Psoas muscle (tissue), 8 donors: Measurements from ENCODE around the gene WWOX. TPM values are rescaled to one million over a fixed set of nuclear protein-coding genes. Genes with fewer than 3 reads are reported as not detected.

ENCODE experiments used
- ATAC-seq, 4 donors: fragments of 200-7000 bp; cut with Tn5 transposase; one replicate each; pipeline ENCODE4 v1.9.1; 2020; ENCODE audit warnings: moderate library complexity in 3 of 4, mild to moderate bottlenecking in 2 of 4
- DNase-seq, 2 donors: peaks; one replicate each; pipeline ENCODE4 v3.0.0-alpha.2; 2020
- H3K27ac ChIP-seq: fragments of 200-600 bp; one replicate; pipeline ENCODE4 v1.8.0; 2022
- H3K27me3 ChIP-seq, 3 donors: fragments of 200-600 bp in 1 of 3; one replicate each; pipeline versions ENCODE4 v1.6.1 to v1.8.0; 2013 to 2022; ENCODE audit warnings: low read length in 2 of 3, mild to moderate bottlenecking in 2 of 3, moderate library complexity in 1 of 3; ENCODE audit not compliant: insufficient read depth in 3 of 3
- H3K36me3 ChIP-seq, 2 donors: fragments of 200-600 bp in 1 of 2; one replicate each; pipeline versions ENCODE4 v1.6.1 to v1.8.0; 2013 to 2022; ENCODE audit warnings: low read depth in 1 of 2, mild to moderate bottlenecking in 1 of 2, moderate library complexity in 1 of 2; ENCODE audit not compliant: insufficient read depth in 1 of 2
- H3K4me1 ChIP-seq: fragments of 200-600 bp; one replicate; pipeline ENCODE4 v1.8.0; 2022
- H3K4me3 ChIP-seq: fragments of 200-600 bp; one replicate; pipeline ENCODE4 v1.8.0; 2022; ENCODE audit warnings: mild to moderate bottlenecking
- H3K9me3 ChIP-seq: fragments of 200-600 bp; one replicate; pipeline ENCODE4 v1.8.0; 2022
- WGBS, 3 donors: extraction: QIAGEN DNeasy Blood & Tissue Kit; methylation state at CpG; one replicate each; pipeline versions ENCODE4 v1.1.6 to v1.1.7; 2013; 5-methylcytosine and 5-hydroxymethylcytosine counted together
- intact Hi-C, 2 donors: fragments of 100-400 bp; cut with DNase I; formaldehyde crosslinking; loops; one replicate each; pipeline versions ENCODE4 v1.11.0 to v1.14.2; 2022
- polyA plus RNA-seq, 3 donors: library from polyadenylated mRNA; stranded (reverse); fragments of 200-250 nt; gene quantifications; one replicate each; pipeline ENCODE4 v1.2.3, GENCODE V29; 2013
- total RNA-seq, 4 donors: library from RNA; stranded (reverse); fragmentation: NEBNext Ultra II Directional in 2 of 4; extraction: Animal tissue kit (Norgen Biotek cat#: 25700) in 2 of 4; gene quantifications; one replicate each; pipeline versions ENCODE4 v1.2.1 to v1.2.4, GENCODE V29; 2021 to 2023
- TF ChIP-seq, protein P1 (sequence below): fragments of 200-600 bp; IDR thresholded peaks from one replicate; pipeline ENCODE4 v1.8.0; 2022; ENCODE audit warnings: antibody characterized with exemption
- donor health status: healthy with polysubstance abuse.
- donor health status: DM: no; HTN: no; CAD: no; lungs with moderate emphysema.
- donor health status: Bipolar disorder and iron deficiency.
- donor health status: healthy.
- donor health status: DM: yes; HTN: yes; CAD: no.
- donor health status: DM: no; HTN: no; CAD: no.
- donor health status: DM: no; HTN: no; CAD: no.
- donor health status: DM: yes; HTN: yes; CAD: no.

The WWOX gene
- total and polyA plus RNA-seq, 7 donors = 3.1 to 6.6 (median 5.0) TPM

DNA sequence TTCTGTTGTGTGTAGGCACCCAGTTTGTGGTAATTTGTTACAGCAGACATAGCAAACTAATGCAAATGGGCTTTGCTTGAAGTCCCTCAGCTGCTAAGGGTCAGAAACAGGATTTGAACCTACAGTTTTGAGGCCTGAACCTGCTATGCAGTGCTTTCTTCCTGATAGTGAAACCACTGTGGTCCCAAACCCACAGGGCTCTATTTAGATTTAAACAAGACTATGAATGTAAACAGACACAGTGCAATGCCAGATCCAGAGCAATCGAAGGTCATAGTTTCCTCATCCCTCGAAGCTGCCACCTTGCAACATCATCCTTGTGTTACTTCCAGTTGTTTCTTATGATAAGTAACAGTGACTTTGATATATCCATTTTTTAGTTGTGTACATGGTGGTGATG is 630.2 kb downstream of the WWOX start:
- ATAC-seq (no peak), DNase-seq (no peak)
- H3K36me3 ChIP-seq = no peaks in the 10 kb centered on the region
- intact Hi-C loops = no loop called here
- WGBS, 3 donors = 64 to 78% (median 69%) methylated on average over 2 of the region's 2 CpGs
- no peak overlapping the region for H3K4me3 ChIP-seq
- no peak overlapping the region for H3K27ac ChIP-seq
- H3K9me3 ChIP-seq = no peaks in the 10 kb centered on the region
- no peaks in the 10 kb centered on the region for H3K4me1 ChIP-seq
- TF ChIP-seq, protein P1, sequence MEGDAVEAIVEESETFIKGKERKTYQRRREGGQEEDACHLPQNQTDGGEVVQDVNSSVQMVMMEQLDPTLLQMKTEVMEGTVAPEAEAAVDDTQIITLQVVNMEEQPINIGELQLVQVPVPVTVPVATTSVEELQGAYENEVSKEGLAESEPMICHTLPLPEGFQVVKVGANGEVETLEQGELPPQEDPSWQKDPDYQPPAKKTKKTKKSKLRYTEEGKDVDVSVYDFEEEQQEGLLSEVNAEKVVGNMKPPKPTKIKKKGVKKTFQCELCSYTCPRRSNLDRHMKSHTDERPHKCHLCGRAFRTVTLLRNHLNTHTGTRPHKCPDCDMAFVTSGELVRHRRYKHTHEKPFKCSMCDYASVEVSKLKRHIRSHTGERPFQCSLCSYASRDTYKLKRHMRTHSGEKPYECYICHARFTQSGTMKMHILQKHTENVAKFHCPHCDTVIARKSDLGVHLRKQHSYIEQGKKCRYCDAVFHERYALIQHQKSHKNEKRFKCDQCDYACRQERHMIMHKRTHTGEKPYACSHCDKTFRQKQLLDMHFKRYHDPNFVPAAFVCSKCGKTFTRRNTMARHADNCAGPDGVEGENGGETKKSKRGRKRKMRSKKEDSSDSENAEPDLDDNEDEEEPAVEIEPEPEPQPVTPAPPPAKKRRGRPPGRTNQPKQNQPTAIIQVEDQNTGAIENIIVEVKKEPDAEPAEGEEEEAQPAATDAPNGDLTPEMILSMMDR = no peak
- H3K27me3 ChIP-seq = no peaks in the 10 kb centered on the region

DNA sequence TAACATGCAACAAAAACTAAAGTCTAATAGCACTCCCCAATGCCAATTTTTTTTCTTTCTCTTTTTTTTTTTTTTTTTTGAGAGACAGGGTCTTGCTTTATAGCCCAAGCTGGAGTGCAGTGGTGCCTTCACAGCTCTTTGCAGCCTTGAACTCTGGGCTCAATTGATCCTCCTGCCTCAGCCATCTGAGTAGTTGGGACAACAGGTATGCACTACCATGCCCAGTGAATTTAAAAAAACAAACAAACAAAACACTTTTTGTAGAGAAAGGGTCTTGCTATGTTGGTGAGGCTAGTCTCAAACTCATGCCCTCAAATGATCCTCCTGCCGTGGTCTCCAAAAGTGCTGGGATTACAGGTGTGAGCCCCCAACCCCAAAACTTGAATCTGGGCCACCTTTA is 632.3 kb downstream of the WWOX start:
- H3K36me3 ChIP-seq = no peaks in the 10 kb centered on the region

GRCh38 chr16:78732696-78733095 is 633.2 kb downstream of the WWOX start:
- no peaks in the 10 kb centered on the region for H3K4me1 ChIP-seq

More for the DNA sequence above, 632.3 kb downstream of the WWOX start:
- ATAC-seq = no peak
- Histone ChIP-seq H3K4me1 (no peaks in the 10 kb centered on the region), H3K4me3 (no peak overlapping the region), H3K9me3 (no peaks in the 10 kb centered on the region), H3K27ac (no peak overlapping the region), H3K27me3 (no peaks in the 10 kb centered on the region)
- no peak for DNase-seq
- TF ChIP-seq, protein P1 = no peak
- intact Hi-C loops = no loop called here
- 84 to 100% (median 96%) methylated on average over 1 of the region's 1 CpG for WGBS, 3 donors

GRCh38 chr16:78735337-78735736 is 635.9 kb downstream of the WWOX start:
- Histone ChIP-seq H3K27me3 (no peaks in the 10 kb centered on the region), H3K9me3 (no peaks in the 10 kb centered on the region), H3K36me3 (no peaks in the 10 kb centered on the region), H3K4me3 (no peak overlapping the region), H3K27ac (no peak overlapping the region), H3K4me1 (no peaks in the 10 kb centered on the region)
- intact Hi-C loops = no loop called here
- DNase-seq = no peak
- 71 to 91% (median 79%) methylated on average over 6 of the region's 6 CpGs for WGBS, 3 donors
- no peak for ATAC-seq
- TF ChIP-seq, protein P1 = no peak

More at GRCh38 chr16:78732696-78733095, 633.2 kb downstream of the WWOX start:
- Histone ChIP-seq H3K9me3 (no peaks in the 10 kb centered on the region), H3K36me3 (no peaks in the 10 kb centered on the region), H3K27me3 (no peaks in the 10 kb centered on the region), H3K27ac (no peak overlapping the region), H3K4me3 (no peak overlapping the region)
- TF ChIP-seq, protein P1 = no peak
- DNase-seq (no peak), ATAC-seq (no peak)
- WGBS, 3 donors = 93 to 96% (median 93%) methylated on average over 7 of the region's 7 CpGs
- intact Hi-C loops = no loop called here

DNA sequence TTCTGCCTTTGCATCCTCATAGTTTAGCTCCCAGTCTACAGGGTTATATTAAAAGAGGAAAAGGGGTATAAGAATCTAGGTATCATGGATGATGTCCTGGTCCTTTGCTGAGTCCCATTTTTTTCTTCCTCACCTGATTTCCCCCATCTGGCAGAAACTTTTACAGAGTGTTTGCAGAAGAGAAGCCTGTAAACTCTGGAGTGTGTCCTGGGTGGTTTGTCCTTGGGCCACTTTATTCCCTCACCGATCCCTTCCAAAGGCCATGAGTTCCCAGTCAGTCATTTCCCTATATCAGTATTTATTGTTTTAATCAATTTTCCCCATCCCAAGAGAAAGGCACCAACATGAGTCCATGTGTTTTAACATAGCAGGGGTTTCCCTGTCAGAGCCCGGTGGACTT is 638.2 kb downstream of the WWOX start:
- no peaks in the 10 kb centered on the region for H3K9me3 ChIP-seq

More for the DNA sequence above, 638.2 kb downstream of the WWOX start:
- TF ChIP-seq, protein P1 = no peak
- Histone ChIP-seq H3K36me3 (no peaks in the 10 kb centered on the region), H3K4me3 (no peak overlapping the region), H3K4me1 (no peaks in the 10 kb centered on the region), H3K27ac (no peak overlapping the region), H3K27me3 (no peaks in the 10 kb centered on the region)
- ATAC-seq (no peak), DNase-seq (no peak)
- 97 to 100% (median 97%) methylated on average over 2 of the region's 2 CpGs for WGBS, 3 donors
- intact Hi-C loops = no loop called here
